Stimulated activated CD4-positive, alpha-beta T cell treated with anti-CD3 and anti-CD28 coated beads, TNF-alpha, amount 100 ng/mL, for 24 hours (primary cell): ENCODE data around the gene DPM3.
A peak's percentile ranks its signal among the peaks of the same experiment; 100 is the strongest.
"Not testable (repeated sequence)": the region's sequence is repeated elsewhere in the genome, so short reads cannot be mapped to it uniquely, and the experiment has no call there.

ENCODE experiments used
- DNase-seq, 3 experiments: peaks; one replicate each; pipeline ENCODE4 v3.0.0-alpha.2; 2020; ENCODE audit warnings: low read depth in 3 of 3

The DPM3 gene

GRCh38 chr1:155158991-155159390 lies 18.7 kb upstream of the DPM3 start:
- DNase-seq: no peak

GRCh38 chr1:155155996-155156643 lies 15.8 kb upstream of the DPM3 start:
- not testable (repeated sequence) for DNase-seq

DNA sequence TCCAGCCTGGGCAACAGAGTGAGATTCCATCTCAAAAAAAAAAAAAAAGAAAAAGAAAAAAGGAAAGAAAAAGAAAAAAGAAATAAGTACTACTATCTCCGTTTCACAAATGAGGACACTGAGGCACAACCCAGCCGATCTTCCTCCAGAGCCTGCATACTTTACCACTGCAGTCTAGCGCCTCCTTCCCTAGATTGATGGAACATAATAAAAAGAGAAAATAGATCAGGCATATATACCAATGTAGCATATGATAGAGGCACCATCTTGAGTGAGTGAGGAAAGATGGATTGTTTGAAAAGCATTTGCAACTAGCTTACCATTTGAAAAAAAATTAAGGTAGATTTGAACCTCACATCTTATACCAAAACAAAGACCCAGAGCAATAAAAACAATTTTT lies 5.2 kb upstream of the DPM3 start:
- DNase-seq: no peak

- DNase-seq: no peak
Measured at GRCh38 chr1:155141749-155142148, 1.4 kb upstream of the DPM3 start.

DNA sequence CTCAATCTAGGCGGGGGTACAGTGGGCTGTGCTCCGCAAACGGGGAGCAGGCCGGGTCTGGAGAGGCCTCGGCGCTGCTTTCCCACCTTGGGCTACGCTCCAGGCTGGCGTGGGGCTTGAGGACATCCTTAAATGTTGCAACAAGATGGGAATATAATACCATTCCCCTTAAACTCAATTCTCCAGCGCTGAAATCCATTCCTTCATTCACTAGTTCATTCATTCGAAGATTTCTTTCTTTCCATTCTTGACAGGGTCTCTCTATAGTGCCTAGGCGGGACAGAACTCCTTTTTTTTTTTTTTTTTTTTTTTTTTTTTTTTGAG lies 261 bp upstream of the DPM3 start:
- DNase-seq: no peak

DNA sequence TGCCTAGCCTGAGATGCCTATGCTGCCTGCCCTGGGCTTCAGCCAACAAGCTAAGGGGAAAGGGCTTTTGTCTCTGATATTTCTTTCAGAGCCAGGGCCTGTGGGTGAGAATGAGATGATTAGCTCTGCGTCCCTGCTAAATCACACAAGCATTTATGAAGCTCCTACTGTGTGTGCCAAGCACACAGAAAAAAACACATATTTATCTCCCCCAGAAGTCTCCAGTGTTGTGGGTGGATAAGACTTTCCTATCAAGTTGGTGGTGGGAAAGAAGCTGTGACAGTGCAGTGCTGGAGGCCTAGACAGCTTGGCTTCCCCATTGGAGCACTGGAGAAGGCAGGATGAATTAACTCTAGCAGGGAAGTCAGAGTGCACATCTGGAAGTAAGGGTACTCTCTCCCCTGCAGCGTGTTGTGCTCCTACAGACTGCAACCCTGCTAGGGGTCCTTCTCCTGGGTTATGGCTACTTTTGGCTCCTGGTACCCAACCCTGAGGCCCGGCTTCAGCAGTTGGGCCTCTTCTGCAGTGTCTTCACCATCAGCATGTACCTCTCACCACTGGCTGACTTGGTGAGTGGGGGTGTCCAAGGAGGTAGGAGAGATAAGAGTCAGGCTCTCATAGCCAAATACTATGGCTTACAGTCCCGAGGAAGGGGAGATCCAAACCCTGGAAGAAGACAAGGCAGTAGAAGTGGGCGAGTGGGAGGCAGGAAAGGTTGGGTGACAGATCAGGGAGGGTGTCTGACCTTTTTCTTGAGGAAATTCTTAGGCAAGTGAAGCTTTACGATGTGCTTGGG lies 3.0 kb downstream of the DPM3 start:
- DNase-seq: no peak

- no peak for DNase-seq
Measured at GRCh38 chr1:155136748-155137147, 3.6 kb downstream of the DPM3 start.

- DNase-seq: peak; percentile 83 to 94 (median 93)
Measured at GRCh38 chr1:155135415-155136028, 4.8 kb downstream of the DPM3 start, which contains the start of gene SLC50A1. SLC50A1 (plus strand) TSS chr1:155135852; CDS start chr1:155135912, 60 bp downstream.

- DNase-seq: peak; percentile 57 to 87 (median 65)
Measured at GRCh38 chr1:155134880-155135414, 5.4 kb downstream of the DPM3 start.

- no peak for DNase-seq
Measured at GRCh38 chr1:155134322-155134721, 6.0 kb downstream of the DPM3 start.

DNA sequence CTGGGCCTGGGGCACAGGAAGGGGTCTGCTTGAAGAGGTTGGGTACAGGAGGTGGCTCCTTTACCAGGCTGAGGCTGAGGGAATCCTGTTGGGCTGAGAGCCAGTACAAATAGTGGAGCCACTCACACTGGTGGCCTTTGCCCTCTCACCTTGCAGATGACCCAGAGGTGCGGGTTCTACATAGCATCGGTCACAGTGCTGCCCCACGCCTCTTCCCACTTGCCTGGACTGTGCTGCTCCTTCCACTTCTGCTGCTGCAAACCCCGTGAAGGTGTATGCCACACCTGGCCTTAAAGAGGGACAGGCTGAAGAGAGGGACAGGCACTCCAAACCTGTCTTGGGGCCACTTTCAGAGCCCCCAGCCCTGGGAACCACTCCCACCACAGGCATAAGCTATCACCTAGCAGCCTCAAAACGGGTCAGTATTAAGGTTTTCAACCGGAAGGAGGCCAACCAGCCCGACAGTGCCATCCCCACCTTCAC lies 6.5 kb downstream of the DPM3 start:
- no peak for DNase-seq

DNA sequence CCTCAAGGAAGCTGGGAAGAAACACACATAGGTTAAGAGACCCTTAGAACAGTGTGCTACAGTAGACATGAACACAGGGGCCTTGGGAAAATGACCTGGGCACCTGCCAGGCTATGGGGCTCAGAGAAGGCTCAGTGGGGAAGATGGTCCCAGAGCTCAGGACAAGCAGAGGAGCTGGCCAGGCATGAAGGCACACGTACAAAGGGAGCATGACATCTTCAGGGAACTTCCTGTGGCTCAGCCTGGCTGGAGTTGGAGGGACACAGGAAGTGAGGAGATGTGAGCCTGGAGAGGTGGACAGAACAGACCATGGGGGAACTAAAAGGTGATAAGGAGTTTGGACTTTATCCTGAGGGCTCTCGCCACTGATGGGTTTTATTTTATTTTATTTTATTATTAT lies 8.5 kb downstream of the DPM3 start:
- no peak for DNase-seq

- DNase-seq: no peak
Measured at GRCh38 chr1:155131285-155131684, 9.0 kb downstream of the DPM3 start.

DNA sequence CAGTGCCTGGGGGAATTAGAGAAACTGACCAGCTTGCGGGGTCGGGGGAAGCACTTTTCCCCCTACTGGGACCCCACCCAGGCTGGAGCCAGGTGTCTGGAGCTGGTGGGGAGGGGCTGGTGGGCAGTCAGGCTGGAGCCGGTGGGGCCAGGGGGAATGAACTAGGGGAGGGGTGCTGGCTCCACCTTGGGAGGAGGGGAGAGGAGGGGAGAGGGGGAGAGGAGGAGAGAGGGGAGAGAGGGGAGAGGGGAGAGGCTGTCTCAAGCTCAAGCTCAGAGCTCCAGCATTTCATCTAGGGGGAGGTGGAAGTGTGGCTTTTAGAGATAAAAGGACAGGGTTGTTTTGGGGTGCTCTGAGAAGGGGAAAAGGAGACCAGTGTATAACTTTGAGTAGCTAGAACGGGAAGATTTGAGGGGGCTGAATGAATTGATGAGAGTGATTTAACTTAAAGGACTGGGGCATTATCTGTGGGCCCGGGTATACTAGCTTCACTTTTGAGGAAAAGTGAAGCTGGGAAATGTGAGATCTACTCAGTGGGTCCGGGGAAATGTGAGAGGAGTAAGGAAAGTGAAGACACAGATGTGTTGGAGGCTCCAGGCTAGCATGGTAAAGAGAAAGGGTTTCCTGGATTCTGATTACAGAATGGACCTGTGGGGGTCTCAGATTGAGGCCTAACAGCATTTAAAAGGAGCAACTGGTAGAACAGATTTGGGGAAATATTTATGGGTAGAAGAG lies 9.9 kb downstream of the DPM3 start:
- no peak for DNase-seq

DNA sequence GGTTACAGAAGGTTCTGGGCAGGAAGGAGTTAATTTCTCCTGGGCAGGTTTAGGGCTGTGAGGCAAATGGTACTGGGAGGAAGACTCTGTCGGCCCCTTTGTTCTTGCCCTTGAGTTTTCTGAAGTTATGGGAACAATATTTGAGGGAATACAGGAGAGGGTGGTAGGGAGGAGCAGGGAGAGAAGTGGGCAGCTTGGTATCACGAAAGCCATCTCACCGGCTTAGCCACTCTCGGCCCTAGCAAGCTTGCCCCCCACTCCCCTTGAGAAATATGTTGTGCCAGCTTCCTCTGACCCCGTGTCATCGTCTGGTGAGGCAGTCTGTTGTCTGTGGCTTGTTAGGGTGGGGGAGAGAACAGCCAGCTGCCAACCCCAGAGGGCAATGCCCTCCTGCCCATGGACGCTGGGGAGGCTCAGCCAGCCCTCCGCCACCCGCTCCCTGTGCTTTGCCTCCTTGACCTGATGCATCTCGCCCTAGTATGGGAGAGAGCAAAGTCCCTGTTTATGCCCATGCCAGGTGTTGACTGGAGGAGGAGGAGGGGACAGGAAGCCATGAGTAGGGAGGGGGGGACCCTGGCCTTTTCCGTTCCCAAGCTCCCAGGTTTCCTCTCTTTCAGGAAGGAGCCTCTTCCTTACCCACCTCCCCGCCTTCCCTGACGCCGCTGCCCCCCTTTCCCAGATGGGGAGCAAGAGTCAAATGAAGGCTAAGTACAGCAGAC lies 11.4 kb downstream of the DPM3 start:
- no peak for DNase-seq

GRCh38 chr1:155127967-155128754 lies 12.2 kb downstream of the DPM3 start:
- DNase-seq: no peak

DNA sequence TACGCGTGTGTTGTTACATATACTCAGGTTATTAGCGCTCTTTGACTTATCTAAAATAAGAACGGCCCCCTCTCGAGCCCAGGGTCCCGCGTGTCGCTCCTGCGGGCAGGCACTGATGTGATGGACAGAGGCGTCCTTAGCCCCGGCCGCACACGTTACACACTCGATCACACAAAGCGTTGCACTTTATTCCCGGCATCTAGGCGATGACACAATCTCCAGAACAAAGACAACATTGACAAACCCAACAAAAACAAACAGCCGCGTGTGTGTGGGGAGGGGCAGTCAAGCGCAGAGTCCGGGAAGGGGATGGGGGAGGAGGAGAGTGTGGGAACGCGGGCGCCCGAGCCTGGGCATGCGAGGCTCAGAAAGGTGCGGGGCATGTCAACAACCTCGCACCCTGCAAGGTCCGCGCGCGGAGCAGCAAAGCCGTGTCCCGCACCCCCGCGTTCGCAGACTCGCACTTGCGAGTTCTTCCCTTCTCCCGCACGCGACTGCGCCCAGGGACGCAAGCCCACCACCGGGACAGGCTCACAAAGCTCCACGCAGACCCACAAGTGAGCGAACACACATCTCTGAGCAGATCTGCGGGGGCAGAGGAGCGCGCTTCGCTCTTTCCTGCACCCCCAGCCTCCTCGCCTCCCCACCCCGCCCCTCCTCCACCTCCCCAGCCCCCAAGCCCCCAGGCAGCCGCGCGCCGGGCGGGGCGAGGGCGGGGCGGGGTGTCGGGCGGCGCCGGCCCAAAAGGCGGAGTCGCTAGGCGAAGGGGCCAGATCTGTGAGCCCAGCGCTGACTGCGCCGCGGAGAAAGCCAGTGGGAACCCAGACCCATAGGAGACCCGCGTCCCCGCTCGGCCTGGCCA lies 13.0 kb downstream of the DPM3 start, which contains the start of gene EFNA1:
EFNA1 (plus strand) TSS at position 772 of the 862 bp plus-strand sequence. CDS start 102 bp downstream, outside the sequence.
- peak in 1 of 3 experiments; percentile 42 for DNase-seq

DNA sequence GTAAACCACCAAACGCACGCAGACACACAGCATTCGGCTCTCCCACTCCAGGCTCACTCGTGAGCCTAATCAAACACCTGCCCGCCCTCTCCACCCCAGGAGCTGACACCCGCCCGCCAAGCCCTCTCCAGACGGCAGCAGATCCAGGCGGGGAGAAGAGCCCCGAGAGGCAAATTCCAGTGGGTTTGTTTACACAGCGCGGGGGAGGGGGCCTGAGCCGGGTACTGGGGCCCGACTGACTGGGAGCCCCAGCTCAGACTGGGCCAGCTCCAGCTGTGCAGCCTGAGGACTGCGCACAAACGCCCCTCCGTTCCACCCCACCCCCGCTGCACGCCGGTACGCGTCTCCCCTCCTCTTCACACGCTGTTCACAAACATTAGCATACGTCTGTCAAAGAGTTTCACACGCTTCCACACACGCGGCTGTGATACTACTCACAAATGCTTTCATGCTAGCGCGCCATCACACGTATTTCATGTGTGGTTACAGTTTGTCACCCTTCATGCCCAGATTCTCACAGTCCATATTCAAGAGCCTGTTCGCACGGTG lies 13.7 kb downstream of the DPM3 start:
- DNase-seq: peak in 1 of 3 experiments; percentile 5
